Measurements from ENCODE around the gene CDH13.

CDH13 gene

GRCh38 chr16:83270061-83270460 is 643.3 kb downstream of the CDH13 start:
- no peak for DNase-seq

DNA sequence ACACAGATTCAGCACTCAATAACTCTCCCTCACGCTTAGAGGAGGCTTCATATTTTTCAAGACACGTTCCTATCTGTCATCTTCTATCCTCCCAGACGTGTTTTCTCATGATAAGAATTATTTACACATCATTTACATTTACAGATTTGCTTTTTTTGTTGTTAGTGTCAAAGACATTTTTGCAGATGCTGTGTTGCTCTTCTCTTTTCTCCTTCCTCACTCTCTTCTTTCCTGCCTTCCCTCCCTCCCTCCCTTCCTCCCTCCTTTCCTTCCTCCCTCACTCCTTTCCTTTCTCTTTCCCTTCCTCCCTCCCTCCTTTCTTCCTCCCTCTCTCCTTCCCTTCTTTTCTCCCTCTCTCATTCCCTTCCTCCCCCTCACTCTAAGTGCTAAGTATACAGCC is 643.9 kb downstream of the CDH13 start:
- DNase-seq = no peak

- no peak for DNase-seq
Observed at GRCh38 chr16:83271123-83271522, 644.4 kb downstream of the CDH13 start.

DNA sequence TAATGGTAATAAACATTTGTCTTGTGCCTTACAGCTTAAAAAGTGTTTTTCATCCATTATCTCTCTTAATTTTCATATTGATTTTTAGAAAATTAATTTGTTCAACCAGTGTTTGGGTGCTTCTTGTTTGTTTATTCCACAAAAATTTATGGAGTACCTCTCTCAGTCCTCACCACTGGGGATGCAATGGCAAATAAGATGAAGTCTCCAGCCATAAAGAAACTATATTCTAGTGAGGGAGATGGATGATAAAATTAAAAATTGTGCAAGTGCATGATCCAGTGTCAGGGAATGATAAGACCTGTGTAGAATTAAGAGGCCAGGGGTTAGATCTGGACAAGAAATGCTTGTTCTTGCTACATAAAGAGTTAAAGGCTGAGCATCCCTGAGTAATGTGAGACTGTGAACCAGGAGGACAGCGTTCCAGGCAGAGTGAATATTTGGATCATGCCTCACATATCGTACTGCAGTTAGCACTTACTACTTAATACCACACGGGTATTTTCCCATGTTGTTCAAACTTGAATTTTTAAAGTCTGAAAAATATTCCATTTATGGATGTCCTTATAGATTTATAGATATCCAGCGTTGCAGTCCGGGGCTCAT is 645.3 kb downstream of the CDH13 start:
- DNase-seq = no peak

- no peak for DNase-seq
Observed at GRCh38 chr16:83272843-83273242, 646.1 kb downstream of the CDH13 start.

DNA sequence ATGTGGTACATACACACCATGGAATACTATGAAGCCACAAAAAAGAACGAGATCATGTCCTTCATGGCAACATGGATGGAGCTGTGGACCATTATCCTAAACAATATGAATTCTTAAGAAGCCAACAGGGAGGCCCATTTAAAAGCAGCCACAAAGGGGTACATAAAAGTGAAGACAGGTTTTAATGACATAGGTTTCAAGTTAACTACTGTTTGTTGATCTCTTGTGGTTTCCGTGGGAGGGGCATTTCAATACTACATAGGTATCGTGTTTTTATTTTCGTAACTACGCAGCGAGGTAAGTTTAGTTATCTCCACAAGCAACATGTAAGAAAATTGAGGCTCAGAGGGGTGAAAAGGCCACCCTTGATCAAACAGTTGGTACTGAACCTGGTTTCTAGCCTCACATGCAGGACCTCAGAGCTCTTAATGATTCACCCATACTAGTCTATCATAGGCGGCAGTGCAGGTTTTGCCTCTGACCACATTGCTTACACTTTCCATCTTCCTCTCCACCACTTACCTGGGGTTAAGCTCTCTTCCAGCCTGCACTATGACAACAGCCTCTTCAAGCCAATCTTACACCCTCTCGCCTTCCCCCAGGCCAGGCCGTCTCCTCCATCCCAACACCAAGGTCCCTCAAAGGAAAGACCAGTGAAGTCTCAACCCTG is 646.9 kb downstream of the CDH13 start:
- DNase-seq = no peak

- DNase-seq = no peak
Observed at GRCh38 chr16:83279251-83279650, 652.5 kb downstream of the CDH13 start.

- no peak for DNase-seq
Observed at GRCh38 chr16:83285921-83286320, 659.2 kb downstream of the CDH13 start.

GRCh38 chr16:83296505-83296904 is 669.7 kb downstream of the CDH13 start:
- no peak for DNase-seq

GRCh38 chr16:83298541-83298940 is 671.8 kb downstream of the CDH13 start:
- DNase-seq = no peak

- DNase-seq = no peak
Observed at GRCh38 chr16:83300326-83300725, 673.6 kb downstream of the CDH13 start.

- DNase-seq = no peak
Observed at GRCh38 chr16:83301971-83302370, 675.2 kb downstream of the CDH13 start.

GRCh38 chr16:83302853-83303252 is 676.1 kb downstream of the CDH13 start:
- DNase-seq = no peak

DNA sequence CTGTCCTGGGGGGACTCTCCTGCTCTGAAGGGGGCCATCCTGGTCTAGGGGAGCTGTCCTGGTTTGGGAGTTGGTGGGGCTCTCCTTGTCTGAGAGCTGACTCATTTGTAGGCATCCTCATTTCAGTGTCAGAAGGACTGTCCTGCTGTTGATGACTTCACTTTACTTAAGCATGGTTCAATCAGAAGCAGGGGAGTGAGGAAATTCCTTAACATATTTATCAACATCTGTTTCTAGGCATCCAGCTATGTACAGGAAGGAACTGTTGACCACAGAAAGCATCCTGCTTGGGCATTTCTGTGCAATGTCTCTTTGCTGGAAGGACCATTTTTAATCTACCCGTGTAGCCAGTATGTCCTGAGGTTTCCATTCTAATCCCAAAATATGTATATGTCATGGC is 678.3 kb downstream of the CDH13 start:
- DNase-seq = no peak

GRCh38 chr16:83306961-83307593 is 680.3 kb downstream of the CDH13 start:
- DNase-seq = no peak

DNA sequence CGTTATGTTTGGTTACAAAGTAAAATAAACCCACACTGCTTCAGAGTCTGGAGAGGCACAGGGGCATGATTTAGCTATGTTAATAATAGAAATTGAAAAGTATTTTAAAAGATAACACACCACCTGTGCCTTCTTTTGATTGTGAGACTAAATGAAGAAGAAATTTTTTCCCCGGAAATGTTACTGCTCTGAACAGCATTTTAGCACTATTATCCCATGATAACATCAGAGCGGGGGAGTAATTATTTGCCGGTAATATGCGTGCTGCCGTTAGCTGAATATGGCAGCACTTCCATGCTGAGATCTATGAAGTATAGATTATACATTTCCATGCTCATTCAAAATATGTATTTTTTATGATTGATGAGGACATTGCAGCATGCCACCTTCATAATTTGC is 680.8 kb downstream of the CDH13 start:
- no peak for DNase-seq

DNA sequence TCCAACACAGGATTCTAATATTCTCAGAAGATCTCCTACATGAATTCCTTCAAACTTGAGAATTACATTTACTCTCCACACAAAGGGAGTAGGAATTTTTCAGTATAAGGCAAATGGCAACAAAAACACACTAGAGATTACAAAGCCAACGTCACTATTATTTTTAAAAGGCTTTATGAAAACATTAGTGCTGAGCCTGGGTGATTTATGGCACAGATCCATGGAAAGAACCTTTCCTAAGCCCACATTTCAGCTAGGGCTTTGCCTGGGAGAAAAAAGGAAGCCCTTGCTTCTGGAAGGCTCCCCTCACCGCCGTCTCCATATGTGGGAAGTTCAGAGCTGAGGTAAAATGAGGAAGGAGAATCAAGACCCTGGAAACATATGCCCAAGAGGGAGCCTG is 681.6 kb downstream of the CDH13 start:
- DNase-seq = no peak

GRCh38 chr16:83310816-83311215 is 684.0 kb downstream of the CDH13 start:
- no peak for DNase-seq

DNA sequence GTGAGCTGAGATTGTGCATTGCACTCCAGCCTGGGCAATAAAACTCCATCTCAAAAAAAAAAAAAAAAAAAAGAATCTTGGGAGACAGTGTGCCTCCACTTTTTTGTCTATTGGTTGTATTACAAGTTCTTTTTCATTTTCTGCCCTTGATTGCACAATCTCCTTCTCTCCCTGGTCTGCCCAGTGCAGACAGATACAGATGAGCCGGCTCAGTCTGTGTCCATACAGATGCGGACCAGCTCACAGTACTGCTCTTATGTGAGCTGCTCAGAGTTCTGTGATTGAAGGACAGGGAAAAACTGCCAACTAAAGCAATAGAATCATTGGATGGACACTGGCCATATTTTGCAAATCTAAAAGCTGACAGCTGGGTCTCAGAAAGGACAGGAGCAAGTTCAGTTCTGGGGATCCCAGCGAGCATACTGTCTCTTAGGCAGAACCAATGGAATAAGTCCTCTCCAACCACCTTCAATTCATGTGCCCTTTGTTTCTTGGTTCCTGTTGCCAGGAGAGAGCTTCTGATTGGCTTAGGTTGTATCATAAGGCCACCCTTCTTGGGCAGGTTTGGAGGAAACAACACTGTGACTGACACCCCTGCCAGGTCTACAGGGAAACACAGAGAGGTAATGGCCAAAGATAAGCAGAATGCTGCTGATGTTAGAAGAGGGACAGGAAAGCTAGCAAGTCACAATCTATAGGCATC is 685.4 kb downstream of the CDH13 start:
- DNase-seq = no peak

- DNase-seq = no peak
Observed at GRCh38 chr16:83312718-83313245, 686.0 kb downstream of the CDH13 start.

- no peak for DNase-seq
Observed at GRCh38 chr16:83315271-83315670, 688.5 kb downstream of the CDH13 start.

DNA sequence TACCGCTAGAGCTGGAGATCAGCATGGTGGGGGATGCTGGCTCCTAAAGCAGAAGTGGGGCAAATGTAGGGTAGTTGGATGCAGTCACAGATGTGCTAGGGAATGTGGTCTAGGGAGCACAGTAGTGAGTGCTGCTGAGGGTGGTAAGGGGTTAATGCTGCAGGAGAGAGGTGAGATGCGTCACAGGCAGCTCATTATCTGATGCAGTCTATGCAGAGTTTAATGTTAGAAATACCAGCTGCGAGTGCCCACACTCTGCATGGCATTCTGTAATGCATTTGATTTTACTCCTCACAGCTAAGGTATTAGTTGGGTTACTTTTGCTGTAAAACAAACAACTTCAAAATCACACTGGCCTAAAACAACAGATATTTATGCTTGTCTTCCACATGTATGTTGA is 689.7 kb downstream of the CDH13 start:
- no peak for DNase-seq

- DNase-seq = no peak
Observed at GRCh38 chr16:83318390-83318789, 691.6 kb downstream of the CDH13 start.

DNA sequence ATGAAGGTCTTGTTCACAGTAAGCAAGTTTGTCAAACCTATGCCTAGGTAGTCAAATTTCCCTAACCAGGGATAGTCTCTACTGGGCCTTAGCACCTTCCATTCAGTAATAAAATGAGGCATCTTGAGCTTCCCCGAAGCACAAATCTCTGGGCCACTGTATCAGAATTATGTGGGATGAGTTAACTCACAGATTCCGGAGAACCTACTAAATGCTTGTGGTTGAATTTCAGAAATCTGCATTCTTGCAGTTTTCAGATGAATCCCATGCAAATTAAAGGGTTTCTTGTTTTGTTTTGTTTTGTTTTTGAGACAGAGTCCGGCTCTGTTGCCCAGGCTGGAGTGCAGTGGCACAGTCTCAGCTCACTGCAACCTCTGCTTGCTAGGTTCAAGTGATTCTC is 702.2 kb downstream of the CDH13 start:
- no peak for DNase-seq
